T1000 (cell line): ENCODE results near the gene RNASE12.
"Not testable (repeated sequence)": the region's sequence is repeated elsewhere in the genome, so short reads cannot be mapped to it uniquely, and the experiment has no call there.

Experiments used
- DNase-seq: peaks from one replicate; lab custom pipeline; 2025; ENCODE audit warnings: mixed read lengths; lab: John Stamatoyannopoulos, UW

The RNASE12 gene

GRCh38 chr14:20583142-20583541 lies 8.0 kb downstream of the RNASE12 start:
- no peak for DNase-seq

DNA sequence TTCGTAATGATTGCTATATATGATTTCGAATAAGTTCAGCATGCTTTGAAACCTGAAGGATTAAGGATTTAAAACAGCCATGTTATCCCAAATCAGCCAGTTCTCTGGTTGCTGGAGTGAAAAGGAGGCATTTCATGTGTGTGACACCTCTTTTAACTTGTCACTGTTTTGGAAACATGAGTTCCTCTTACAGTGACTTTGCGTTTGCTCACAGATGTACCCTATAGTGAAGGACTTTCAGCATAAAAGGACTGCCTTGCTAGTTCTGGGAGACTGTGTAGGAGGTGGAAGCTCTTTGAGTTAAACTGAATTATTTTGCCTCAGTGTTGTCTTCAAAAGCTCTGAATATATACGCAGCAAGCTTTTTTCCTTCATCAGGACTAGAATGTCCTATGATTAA lies 10.9 kb downstream of the RNASE12 start:
- no peak for DNase-seq

- DNase-seq, result no peak
Measured at GRCh38 chr14:20578784-20579502, 12.2 kb downstream of the RNASE12 start.

DNA sequence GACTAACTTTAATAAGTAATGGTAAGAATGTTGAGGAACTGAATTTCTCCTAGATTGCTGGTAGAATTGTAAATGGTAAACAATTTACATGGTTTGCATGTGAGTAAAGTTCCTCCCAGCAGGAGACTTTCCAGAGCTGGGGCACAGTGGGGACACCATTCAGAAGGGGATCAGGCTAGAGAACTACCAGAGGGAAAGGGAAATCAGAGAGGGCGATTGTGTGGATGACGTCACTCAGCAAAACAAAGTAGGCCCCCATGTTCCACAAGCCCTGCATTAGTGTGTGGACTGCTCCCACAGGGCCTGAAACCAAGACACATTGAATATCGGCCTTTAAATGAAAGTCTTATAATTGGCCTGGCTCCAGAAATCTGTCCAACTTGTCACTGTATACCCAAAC lies 12.9 kb downstream of the RNASE12 start:
- DNase-seq, result no peak

DNA sequence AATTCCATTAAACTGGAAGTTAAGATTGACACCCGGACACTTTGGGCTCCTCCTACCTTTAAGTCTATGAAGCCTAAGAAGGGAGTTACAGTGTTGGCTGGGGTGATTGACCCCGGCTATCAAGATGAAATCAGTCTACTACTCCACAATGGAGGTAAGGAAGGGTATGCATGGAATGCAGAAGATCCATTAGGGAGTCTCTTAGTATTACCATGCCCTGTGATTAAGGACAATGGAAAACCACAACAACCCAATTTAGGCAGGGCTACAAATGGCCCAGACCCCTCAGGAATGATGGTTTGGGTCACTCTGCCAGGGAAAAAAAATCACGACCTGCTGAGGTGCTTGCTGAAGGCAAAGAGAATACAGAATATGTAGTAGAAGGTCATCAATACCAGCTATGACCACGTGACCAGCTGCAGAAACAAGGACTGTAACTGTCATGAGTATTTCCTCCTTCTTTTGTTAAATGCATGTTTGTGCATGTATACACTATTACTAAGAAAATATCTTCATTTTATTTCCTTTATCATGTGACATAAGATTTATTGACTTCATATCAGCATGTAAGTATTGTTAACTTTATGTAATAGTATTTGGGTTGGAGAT lies 18.7 kb downstream of the RNASE12 start:
- DNase-seq, result not testable (repeated sequence)

DNA sequence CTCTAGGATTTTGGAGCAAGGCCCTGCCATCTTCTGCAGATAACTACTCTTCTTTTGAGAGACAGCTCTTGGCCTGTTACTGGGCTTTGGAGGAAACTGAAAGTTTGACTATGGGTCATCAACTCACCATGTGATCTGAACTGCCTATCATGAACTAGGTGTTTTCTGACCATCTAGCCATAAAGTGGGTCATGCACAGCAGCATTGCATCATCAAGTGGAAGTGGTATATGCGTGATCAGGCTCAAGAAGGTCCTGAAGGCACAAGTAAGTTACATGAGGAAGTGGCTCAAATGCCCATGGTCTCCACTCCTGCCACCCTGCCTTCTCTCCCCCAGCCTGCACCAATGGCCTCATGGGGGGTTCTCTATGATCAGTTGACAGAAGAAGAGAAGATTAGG lies 20.5 kb downstream of the RNASE12 start:
- not testable (repeated sequence) for DNase-seq

DNA sequence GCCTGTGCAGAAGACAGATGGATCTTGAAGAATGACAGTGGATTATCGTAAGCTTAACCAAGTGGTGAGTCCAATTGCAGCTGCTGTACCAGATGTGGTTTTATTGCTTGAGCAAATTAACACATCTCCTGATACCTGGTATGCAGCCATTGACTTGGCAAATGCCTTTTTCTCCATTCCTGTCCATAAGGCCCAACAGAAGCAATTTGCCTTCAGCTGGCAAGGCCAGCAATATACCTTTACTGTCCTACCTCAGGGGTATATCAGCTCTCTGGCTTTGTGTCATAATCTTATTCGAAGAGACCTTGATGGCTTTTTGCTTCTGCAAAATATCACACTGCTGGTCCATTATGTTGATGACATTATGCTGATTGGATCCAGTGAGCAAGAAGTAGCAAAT lies 21.3 kb downstream of the RNASE12 start:
- not testable (repeated sequence) for DNase-seq

DNA sequence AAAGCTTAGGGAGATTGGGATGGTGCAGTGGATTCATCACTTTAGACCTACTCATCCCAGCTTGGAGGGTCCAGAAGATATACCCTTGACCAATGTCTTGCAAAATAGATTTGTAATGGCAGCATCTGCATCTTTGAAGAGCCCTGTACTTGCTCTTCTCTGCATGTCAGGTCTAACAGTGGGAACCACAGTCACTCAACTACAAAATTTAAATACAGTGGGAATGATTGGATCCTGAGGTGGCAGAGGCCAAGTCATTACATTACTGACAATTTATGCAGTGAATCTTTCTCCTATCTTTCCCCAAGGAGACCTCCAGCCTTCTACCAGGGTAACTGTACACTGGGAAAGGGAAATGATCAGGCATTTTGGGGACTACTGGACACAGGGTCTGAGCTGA lies 22.1 kb downstream of the RNASE12 start:
- DNase-seq, result no peak

DNA sequence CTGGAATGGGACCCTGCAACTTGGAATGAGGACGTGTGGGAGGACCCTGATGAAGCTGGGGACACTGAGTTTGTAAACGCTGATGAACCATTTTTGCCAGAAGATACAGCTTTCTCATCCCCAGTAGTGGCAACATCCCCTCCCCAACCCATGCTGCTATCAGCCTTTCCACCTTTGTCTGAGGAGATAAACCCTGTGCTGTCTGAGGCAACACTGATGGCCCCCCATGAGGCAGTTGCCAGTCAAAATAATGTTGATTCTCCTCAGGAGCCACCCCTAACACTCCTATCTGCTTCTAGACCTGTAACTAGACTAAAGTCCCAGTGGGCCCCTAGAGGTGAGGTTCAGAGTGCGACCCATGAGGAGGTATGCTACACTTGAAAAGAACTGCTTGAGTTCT lies 22.8 kb downstream of the RNASE12 start:
- no peak for DNase-seq

GRCh38 chr14:20567199-20567598 lies 24.0 kb downstream of the RNASE12 start:
- DNase-seq, result not testable (repeated sequence)

DNA sequence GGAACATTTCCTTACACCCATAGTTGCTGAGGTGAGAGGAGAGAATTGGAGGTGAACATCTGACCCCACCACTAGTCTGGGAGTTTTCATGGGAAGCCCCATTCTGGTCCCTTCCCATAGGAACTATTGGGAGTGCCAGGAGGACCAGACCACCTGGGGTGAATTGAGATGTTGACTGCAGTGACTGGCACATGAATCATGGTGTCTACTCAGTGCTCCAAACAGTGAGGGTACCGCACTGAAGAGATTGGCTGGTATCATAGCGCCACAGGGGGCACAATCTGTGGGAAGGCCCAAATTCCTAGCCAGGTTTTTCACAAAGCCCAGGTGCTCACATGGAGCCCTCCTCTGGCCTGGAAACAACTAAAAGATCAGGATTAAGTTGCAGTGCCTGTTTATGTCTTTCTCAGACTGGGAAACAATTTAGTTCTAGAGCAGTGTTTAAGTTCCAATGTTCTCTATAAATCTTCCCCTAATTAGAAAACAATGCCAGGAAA lies 26.6 kb downstream of the RNASE12 start:
- DNase-seq, result no peak

DNA sequence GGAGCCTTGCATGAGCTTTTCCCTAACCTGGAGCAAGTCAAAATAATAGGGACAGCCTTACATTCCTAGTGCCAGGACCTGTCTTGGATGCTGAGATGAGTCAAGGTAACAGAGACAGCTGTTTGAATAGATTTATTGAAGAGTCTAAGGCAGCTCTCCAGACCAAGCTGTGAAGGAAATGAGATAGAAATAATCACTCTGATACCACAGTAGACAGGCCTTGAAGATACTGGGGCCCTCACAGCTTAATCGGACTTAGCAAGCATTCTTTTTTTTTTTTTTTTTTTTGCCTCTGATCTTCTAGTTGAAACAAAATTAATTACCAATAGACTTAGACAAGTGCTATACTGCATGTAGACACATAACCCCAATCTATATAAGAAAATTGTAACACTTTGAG lies 27.2 kb downstream of the RNASE12 start:
- no peak for DNase-seq

DNA sequence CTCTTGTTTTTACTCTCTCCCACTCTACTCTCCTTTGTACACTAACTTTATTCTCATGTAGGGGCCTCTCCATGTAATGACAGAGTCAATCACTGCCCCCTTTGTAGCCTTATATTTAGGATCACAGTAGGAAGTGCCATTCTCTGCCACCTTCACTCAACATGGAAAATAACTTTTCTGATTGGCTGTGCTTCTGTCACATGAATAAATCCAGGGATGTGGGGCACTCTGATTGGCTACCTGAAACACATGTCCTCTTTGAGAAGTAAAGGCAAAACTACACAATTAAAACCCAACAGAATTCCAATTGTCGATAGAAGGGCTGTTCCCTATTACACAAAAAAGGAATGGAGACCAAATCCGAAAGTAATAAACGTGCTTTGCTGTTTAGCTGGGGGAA lies 30.2 kb downstream of the RNASE12 start, which contains the start of gene RNASE9:
Gene RNASE9, minus strand, starts transcription at position 87 of the 400 bp plus-strand sequence.
- DNase-seq, result no peak

DNA sequence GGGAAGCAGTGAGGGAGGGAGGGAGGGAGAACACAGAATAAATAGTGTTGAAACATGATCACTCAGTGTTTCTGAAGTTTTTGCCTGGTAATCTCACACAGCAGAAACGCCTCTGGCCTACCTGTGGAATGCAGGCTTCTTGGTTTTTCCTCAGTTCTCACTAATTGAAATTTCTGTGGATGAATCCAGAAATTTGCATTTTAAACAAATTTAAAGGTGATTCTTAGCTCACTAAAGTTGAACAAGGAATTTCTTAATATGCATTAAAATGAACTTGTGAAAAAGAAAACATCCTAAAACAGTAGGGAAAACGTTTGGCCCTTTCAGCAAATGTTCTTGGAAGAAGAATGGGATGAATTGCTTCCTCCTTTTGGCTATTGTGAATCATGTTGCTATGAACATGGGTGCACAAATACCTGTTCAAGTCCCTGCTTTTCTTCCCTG lies 31.7 kb downstream of the RNASE12 start:
- DNase-seq, result no peak

DNA sequence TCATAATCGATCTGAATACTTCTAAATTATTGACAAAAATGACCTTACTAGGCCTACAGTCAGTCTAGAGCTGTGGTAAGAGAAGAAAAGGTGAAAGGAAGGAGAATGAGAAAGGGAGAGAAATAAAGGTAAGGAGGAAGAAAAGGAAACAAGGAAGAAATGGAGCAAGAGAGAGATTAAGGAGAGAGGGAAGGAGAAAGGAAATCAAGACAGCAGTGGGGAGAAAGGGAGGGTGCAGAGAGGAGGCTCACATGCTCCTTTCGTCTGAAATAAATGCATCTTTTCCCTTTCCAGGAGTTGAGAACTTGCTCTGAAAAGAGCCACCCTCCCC lies 34.0 kb downstream of the RNASE12 start:
- no peak for DNase-seq

DNA sequence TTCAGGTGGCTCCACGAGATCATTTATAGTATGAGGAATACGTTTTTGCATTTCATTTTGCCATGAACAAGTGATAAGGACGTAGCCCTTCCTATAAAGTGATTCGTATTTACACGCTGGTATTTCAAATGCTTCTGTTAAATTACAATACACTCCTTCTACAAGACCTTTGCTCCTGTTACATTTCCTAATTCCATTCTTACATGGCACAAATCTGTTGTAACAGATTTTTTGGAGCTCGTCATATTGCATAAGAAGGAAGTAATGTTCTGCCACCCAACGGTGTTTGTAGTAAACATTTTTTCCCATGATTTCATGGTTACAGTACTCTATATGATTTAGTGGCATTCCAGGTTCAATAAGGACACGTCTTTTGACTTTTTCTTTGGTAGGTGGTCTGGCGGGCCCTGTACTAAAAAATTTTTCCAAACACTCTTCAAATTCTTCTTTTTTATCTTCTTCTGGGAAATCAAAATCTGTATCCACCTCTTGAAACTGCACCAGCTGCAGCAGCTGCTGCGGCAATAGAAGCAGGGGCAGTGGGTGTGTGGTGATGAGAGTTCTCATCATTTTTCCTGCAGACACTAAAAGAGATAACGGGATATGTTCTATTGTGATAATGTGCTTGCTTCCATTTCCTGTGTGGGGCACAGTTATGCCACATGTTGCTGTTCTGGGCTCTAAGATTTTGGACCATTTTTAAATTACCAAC lies 34.5 kb downstream of the RNASE12 start:
- no peak for DNase-seq

DNA sequence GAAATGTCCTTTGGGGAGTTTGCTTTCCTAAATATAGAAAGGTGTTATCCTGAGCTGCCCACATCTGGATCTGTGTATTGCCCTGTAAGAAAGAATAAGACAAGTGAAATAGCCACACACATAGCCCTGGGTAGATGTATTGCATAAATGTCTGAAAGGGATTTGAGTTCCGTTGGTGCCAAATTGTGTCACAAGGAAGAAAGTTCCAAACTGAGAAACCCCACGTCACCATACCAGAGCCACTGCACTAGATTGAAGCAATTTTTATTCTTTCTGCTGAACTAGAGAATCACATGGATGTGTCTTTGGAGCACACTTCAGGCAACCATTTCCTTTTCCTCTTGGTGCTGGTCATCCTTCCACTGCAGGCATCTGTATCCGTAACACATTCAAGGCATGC lies 35.3 kb downstream of the RNASE12 start:
- DNase-seq, result no peak

- no peak for DNase-seq
Measured at GRCh38 chr14:20553024-20553423, 38.2 kb downstream of the RNASE12 start.

DNA sequence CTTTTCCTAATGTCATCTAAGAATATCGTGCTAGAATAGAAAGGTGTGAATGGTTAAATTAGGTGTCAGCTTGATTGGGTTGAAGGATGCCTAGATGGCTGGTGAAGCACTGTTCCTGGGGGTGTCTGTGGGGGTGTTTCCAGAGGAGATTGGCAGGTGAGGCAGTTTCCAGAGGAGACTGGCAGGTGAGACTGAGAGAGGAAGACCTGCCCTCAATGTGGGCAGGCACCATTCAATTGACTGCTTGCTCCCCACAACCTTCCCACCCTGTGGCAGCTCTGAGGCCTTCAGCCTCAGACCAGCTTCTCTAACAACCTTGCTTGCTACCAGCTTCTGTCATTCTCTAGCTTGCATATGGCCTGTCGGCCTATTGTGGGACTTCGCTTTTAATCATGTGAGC lies 39.6 kb downstream of the RNASE12 start:
- no peak for DNase-seq

DNA sequence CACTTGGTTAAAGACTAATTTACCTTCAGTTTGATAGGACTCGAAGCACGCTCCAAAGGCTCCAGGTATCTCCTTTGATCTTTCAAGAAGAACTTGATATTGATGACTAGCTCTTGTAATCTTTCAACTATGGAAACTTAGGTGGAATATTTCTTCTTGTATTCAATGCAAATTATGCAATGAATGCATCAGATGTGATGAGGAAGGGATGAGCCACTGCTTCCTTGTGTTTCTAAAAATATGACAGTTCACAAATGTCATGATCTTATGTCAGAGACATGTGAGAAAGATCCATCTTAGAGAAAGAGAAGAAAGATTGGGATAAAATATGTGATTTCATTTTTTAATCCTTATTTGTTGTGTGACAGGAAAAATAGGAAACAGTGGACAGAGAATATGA lies 40.2 kb downstream of the RNASE12 start:
- no peak for DNase-seq

GRCh38 chr14:20548414-20549158 lies 42.6 kb downstream of the RNASE12 start:
- no peak for DNase-seq

- DNase-seq, result no peak
Measured at GRCh38 chr14:20546877-20547276, 44.3 kb downstream of the RNASE12 start.
